HG02763 (cell line): ENCODE data around the gene PUM2.
"Not testable (repeated sequence)": the region's sequence is repeated elsewhere in the genome, so short reads cannot be mapped to it uniquely, and the experiment has no call there.

Source experiments
- ATAC-seq: cut with Tn5 transposase; IDR thresholded peaks from one replicate; pipeline ENCODE4 v1.9.1; 2021; ENCODE audit warnings: mild to moderate bottlenecking, moderate library complexity; ENCODE audit not compliant: unreplicated experiment

PUM2 gene

GRCh38 chr2:20294231-20294630 is 56.4 kb downstream of the PUM2 start:
- no peak for ATAC-seq

- no peak for ATAC-seq
These were observed 57.7 kb downstream of the PUM2 start for GRCh38 chr2:20292984-20293383.

- no peak for ATAC-seq
These were observed 58.7 kb downstream of the PUM2 start for GRCh38 chr2:20291846-20292408.

GRCh38 chr2:20291106-20291564 is 59.5 kb downstream of the PUM2 start:
- no peak for ATAC-seq

GRCh38 chr2:20288642-20289340 is 61.9 kb downstream of the PUM2 start:
- no peak for ATAC-seq

GRCh38 chr2:20282916-20283592 is 67.6 kb downstream of the PUM2 start:
- ATAC-seq: no peak

- ATAC-seq: no peak
These were observed 68.8 kb downstream of the PUM2 start for GRCh38 chr2:20281876-20282275.

- no peak for ATAC-seq
These were observed 77.6 kb downstream of the PUM2 start for GRCh38 chr2:20273042-20273441.

- ATAC-seq: not testable (repeated sequence)
These were observed 82.3 kb downstream of the PUM2 start for GRCh38 chr2:20268317-20268716.

- ATAC-seq: no peak
These were observed 83.1 kb downstream of the PUM2 start for GRCh38 chr2:20267529-20267928.

GRCh38 chr2:20264629-20265028 is 86.0 kb downstream of the PUM2 start:
- no peak for ATAC-seq

GRCh38 chr2:20257411-20257810 is 93.2 kb downstream of the PUM2 start:
- ATAC-seq: no peak

- ATAC-seq: no peak
These were observed 95.9 kb downstream of the PUM2 start for GRCh38 chr2:20254731-20255130.

GRCh38 chr2:20250436-20250835 is 100.2 kb downstream of the PUM2 start:
- no peak for ATAC-seq

- no peak for ATAC-seq
These were observed 101.5 kb downstream of the PUM2 start for GRCh38 chr2:20249170-20249569.

GRCh38 chr2:20247084-20247483 is 103.6 kb downstream of the PUM2 start:
- no peak for ATAC-seq

GRCh38 chr2:20243637-20244036 is 107.0 kb downstream of the PUM2 start:
- not testable (repeated sequence) for ATAC-seq

- ATAC-seq: no peak
These were observed 107.8 kb downstream of the PUM2 start for GRCh38 chr2:20242727-20243377.

GRCh38 chr2:20241973-20242726 is 108.5 kb downstream of the PUM2 start:
- ATAC-seq: no peak

- not testable (repeated sequence) for ATAC-seq
These were observed 110.4 kb downstream of the PUM2 start for GRCh38 chr2:20240291-20240690.

GRCh38 chr2:20236496-20236895 is 114.1 kb downstream of the PUM2 start:
- no peak for ATAC-seq
